ENCODE measurements around the gene ANO1. TPM values are rescaled to one million over a fixed set of nuclear protein-coding genes. Genes with fewer than 3 reads are reported as not detected.

Gene ANO1
- total and polyA plus RNA-seq, 11 donors, result 4.2 to 17.8 (median 9.4) TPM

- peak overlapping the region in 3 of 12 donors; percentile 43 to 54 (median 48) for H3K27ac ChIP-seq
- ATAC-seq, result no peak
- intact Hi-C loops (cut with DNase I), result no loop called here
Measured at GRCh38 chr11:70116386-70117065, 38.4 kb downstream of the ANO1 start.

GRCh38 chr11:70117567-70118145 lies 39.5 kb downstream of the ANO1 start:
- peak in 3 of 4 donors; percentile 32 to 57 (median 53) for ATAC-seq
- no peaks in the 10 kb centered on the region for H3K9me3 ChIP-seq
- peaks cover 0 to 17% (median 0%) of the 10 kb centered on the region in 9 donors for H3K36me3 ChIP-seq
- peak overlapping the region in 5 of 12 donors; percentile 27 to 54 (median 51) for H3K27ac ChIP-seq
- no peak overlapping the region for H3K4me3 ChIP-seq
- peaks cover 0 to 2% (median 0%) of the 10 kb centered on the region in 9 donors for H3K27me3 ChIP-seq
- peak in 1 of 5 donors; percentile 37 for DNase-seq
- 82 to 88% (median 84%) methylated on average over 7 of the region's 7 CpGs for WGBS, 4 donors
- H3K4me1 ChIP-seq, result peaks cover 0 to 11% (median 0%) of the 10 kb centered on the region in 12 donors
- intact Hi-C loops (cut with DNase I), result no loop called here
- TF ChIP-seq POLR2A (IDR thresholded peaks at IDR 0.05) (no peak), CTCF (IDR thresholded peaks at IDR 0.05) (no peak)

More at GRCh38 chr11:70116386-70117065, 38.4 kb downstream of the ANO1 start:
- peaks cover 0 to 18% (median 0%) of the 10 kb centered on the region in 9 donors for H3K36me3 ChIP-seq
- H3K4me1 ChIP-seq, result peaks cover 0 to 23% (median 9%) of the 10 kb centered on the region in 12 donors
- TF ChIP-seq CTCF (IDR thresholded peaks at IDR 0.05) (no peak), POLR2A (IDR thresholded peaks at IDR 0.05) (no peak)
- H3K9me3 ChIP-seq, result no peaks in the 10 kb centered on the region
- peaks cover 0 to 2% (median 0%) of the 10 kb centered on the region in 9 donors for H3K27me3 ChIP-seq
- H3K4me3 ChIP-seq, result no peak overlapping the region
- 89 to 93% (median 90%) methylated on average over 19 of the region's 19 CpGs for WGBS, 4 donors
- no peak for DNase-seq

GRCh38 chr11:70118642-70119041 lies 40.5 kb downstream of the ANO1 start:
- DNase-seq (no peak), ATAC-seq (no peak)
- Histone ChIP-seq H3K9me3 (no peaks in the 10 kb centered on the region), H3K27me3 (peaks cover 0 to 2% (median 0%) of the 10 kb centered on the region in 9 donors), H3K36me3 (peaks cover 0 to 13% (median 0%) of the 10 kb centered on the region in 9 donors), H3K4me1 (peaks cover 0 to 4% (median 0%) of the 10 kb centered on the region in 12 donors), H3K27ac (no peak overlapping the region), H3K4me3 (no peak overlapping the region)
- intact Hi-C loops (cut with DNase I), result no loop called here
- 96 to 100% (median 100%) methylated on average over 1 of the region's 1 CpG for WGBS, 4 donors
- TF ChIP-seq POLR2A (IDR thresholded peaks at IDR 0.05) (no peak), CTCF (IDR thresholded peaks at IDR 0.05) (no peak)

GRCh38 chr11:70119502-70119901 lies 41.4 kb downstream of the ANO1 start:
- 95 to 98% (median 97%) methylated on average over 2 of the region's 2 CpGs for WGBS, 4 donors
- DNase-seq (no peak), ATAC-seq (no peak)
- Histone ChIP-seq H3K9me3 (no peaks in the 10 kb centered on the region), H3K36me3 (peaks cover 0 to 13% (median 0%) of the 10 kb centered on the region in 9 donors), H3K27ac (no peak overlapping the region), H3K4me3 (no peak overlapping the region), H3K27me3 (peaks cover 0 to 2% (median 0%) of the 10 kb centered on the region in 9 donors), H3K4me1 (peaks cover 0 to 4% (median 0%) of the 10 kb centered on the region in 12 donors)
- intact Hi-C loops (cut with DNase I), result no loop called here
- TF ChIP-seq POLR2A (IDR thresholded peaks at IDR 0.05), result no peak
- no peak for TF ChIP-seq CTCF (IDR thresholded peaks at IDR 0.05)
